ENCODE data around the gene PPP1R1C.

The PPP1R1C gene

GRCh38 chr2:181991171-181991885 lies 5.7 kb downstream of the PPP1R1C start:
- Mint-ChIP-seq H3K4me3 (no peak overlapping the region), H3K27ac (no peak overlapping the region), H3K27me3 (peaks cover 8% of the 10 kb centered on the region), H3K36me3 (no peaks in the 10 kb centered on the region), H3K4me1 (no peaks in the 10 kb centered on the region), H3K9me3 (no peaks in the 10 kb centered on the region)

DNA sequence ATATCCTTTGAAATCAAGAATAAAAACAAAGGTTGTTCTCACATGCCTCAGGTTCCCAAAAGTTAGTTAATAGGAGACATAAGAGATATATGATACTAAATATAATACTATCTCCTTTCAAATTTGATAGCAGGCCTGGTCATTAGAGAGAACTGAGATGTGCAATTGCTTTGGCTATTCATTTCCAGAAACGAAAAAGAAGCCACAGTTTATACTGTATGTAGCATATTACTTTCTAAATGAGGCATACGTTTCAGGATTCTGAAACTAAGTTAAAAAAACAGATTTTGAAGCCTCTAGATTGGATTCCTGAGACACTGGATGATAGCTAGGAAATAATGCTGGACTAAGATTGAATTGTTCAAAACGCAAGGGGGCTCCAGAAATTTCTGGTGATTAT lies 7.1 kb downstream of the PPP1R1C start:
- no peaks in the 10 kb centered on the region for H3K9me3 Mint-ChIP-seq
- peaks cover 8% of the 10 kb centered on the region for H3K27me3 Mint-ChIP-seq
- H3K36me3 Mint-ChIP-seq: no peaks in the 10 kb centered on the region
- no peak overlapping the region for H3K4me3 Mint-ChIP-seq
- H3K4me1 Mint-ChIP-seq: no peaks in the 10 kb centered on the region
- H3K27ac Mint-ChIP-seq: no peak overlapping the region

- H3K27me3 Mint-ChIP-seq: peaks cover 4% of the 10 kb centered on the region
- no peaks in the 10 kb centered on the region for H3K4me1 Mint-ChIP-seq
- no peak overlapping the region for H3K4me3 Mint-ChIP-seq
- no peaks in the 10 kb centered on the region for H3K9me3 Mint-ChIP-seq
- H3K36me3 Mint-ChIP-seq: no peaks in the 10 kb centered on the region
- no peak overlapping the region for H3K27ac Mint-ChIP-seq
Measured at GRCh38 chr2:181995289-181995688, 9.6 kb downstream of the PPP1R1C start.

DNA sequence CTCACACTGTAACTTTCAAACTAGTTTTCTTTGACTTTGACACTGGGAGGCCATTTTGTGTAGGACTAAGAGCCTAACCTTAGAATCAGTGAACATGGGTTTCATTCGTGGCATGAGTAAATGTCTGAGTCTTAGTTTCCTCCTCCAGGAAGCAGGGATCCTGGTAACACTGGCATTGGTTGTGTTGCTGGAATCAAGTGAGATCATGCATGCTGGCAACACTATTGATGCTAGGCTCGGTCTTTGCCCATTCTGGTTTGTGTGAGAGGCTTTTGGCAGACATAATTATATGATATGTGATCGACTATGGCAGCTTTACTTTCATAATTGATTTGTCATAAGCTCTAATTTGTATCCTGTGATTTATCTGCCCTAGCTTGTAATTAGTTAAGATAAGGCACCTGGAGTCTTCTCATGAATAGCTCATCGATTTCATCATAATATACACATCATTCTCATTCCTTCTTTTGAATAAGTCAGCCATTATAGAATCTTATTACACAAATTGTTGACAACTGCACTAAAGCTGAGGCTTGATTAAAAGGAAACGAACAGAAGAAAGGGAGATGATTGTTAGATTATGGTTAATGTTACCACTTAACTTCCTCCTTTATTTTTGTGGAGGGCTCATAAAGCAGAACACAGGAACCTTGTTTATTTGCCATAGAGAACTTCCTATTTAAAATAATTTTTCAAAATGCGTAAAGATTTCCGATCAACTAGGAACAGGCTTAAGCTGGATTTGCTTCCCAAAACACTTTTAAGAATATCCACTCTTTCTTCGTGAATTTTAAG lies 12.6 kb downstream of the PPP1R1C start:
- H3K27ac Mint-ChIP-seq: no peak overlapping the region
- no peaks in the 10 kb centered on the region for H3K36me3 Mint-ChIP-seq
- no peaks in the 10 kb centered on the region for H3K27me3 Mint-ChIP-seq
- no peaks in the 10 kb centered on the region for H3K9me3 Mint-ChIP-seq
- H3K4me3 Mint-ChIP-seq: no peak overlapping the region
- no peaks in the 10 kb centered on the region for H3K4me1 Mint-ChIP-seq

DNA sequence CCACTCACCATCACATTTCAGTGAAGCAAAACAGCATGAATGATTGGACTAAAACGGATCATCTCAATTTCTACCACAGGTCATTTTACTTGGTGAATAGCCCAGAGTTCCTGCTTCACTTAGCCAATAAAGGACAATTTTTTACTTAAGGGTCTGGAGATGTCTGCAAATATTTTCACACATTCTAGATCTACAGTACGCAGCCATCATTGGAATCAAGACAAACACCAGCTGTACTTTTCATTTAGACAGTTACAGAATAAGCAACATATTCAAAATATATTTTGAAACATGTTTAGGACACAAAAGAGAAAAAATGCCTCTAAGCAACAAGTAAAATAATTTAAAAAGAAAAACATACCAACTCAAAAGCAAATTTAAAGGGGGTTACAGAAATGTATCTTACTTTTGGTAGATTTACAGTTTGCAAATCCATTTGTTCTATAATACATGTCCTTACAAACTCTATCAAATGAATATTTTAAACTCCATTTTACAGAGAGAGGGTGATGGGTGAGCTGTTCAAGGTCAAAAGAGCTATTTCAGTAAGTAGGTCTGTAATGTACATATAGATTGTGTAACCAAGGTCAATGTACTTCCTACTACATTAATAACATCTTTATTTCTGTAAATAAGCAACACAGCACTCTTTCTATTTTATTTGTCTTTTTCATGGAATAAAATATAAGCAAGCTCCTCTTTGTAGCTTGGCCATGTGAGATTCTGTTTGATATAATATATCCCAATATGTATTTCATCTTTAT lies 13.4 kb downstream of the PPP1R1C start:
- no peak overlapping the region for H3K27ac Mint-ChIP-seq
- H3K27me3 Mint-ChIP-seq: no peaks in the 10 kb centered on the region
- H3K4me1 Mint-ChIP-seq: no peaks in the 10 kb centered on the region
- no peaks in the 10 kb centered on the region for H3K9me3 Mint-ChIP-seq
- no peak overlapping the region for H3K4me3 Mint-ChIP-seq
- no peaks in the 10 kb centered on the region for H3K36me3 Mint-ChIP-seq

GRCh38 chr2:181999911-182000310 lies 14.3 kb downstream of the PPP1R1C start:
- H3K4me1 Mint-ChIP-seq: no peaks in the 10 kb centered on the region
- no peaks in the 10 kb centered on the region for H3K9me3 Mint-ChIP-seq
- H3K27me3 Mint-ChIP-seq: no peaks in the 10 kb centered on the region
- no peaks in the 10 kb centered on the region for H3K36me3 Mint-ChIP-seq
- no peak overlapping the region for H3K4me3 Mint-ChIP-seq
- H3K27ac Mint-ChIP-seq: no peak overlapping the region

GRCh38 chr2:182004945-182005520 lies 19.4 kb downstream of the PPP1R1C start:
- H3K9me3 Mint-ChIP-seq: peaks cover 5% of the 10 kb centered on the region
- H3K27ac Mint-ChIP-seq: no peak overlapping the region
- H3K4me3 Mint-ChIP-seq: no peak overlapping the region
- no peaks in the 10 kb centered on the region for H3K36me3 Mint-ChIP-seq
- peaks cover 1% of the 10 kb centered on the region for H3K27me3 Mint-ChIP-seq
- H3K4me1 Mint-ChIP-seq: no peaks in the 10 kb centered on the region

GRCh38 chr2:182006595-182007341 lies 21.1 kb downstream of the PPP1R1C start:
- no peaks in the 10 kb centered on the region for H3K36me3 Mint-ChIP-seq
- peaks cover 9% of the 10 kb centered on the region for H3K9me3 Mint-ChIP-seq
- H3K4me1 Mint-ChIP-seq: no peaks in the 10 kb centered on the region
- H3K27ac Mint-ChIP-seq: no peak overlapping the region
- no peak overlapping the region for H3K4me3 Mint-ChIP-seq
- H3K27me3 Mint-ChIP-seq: peaks cover 1% of the 10 kb centered on the region

DNA sequence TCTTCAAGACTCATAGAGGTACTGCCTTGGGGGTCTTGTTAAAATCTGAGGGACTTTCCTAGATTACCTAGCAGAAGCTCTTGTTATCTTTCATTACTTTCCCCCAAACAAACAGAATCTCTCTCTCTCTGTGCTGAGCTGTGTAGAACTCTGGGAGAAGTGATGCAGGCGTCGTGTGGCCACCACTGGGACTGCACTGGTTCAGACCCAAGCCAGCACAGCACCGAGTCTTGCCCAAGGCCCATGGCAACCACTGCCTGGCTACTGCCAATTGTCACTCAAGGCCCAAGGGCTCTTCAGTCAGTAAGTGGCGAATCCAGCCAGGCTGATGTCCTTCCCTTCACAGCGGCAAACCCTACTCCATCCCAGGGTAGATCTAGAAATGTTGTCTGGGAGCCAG lies 28.6 kb downstream of the PPP1R1C start:
- Mint-ChIP-seq H3K36me3 (no peaks in the 10 kb centered on the region), H3K4me3 (no peak overlapping the region), H3K27me3 (peaks cover 6% of the 10 kb centered on the region), H3K27ac (no peak overlapping the region), H3K9me3 (peaks cover 26% of the 10 kb centered on the region), H3K4me1 (no peaks in the 10 kb centered on the region)

DNA sequence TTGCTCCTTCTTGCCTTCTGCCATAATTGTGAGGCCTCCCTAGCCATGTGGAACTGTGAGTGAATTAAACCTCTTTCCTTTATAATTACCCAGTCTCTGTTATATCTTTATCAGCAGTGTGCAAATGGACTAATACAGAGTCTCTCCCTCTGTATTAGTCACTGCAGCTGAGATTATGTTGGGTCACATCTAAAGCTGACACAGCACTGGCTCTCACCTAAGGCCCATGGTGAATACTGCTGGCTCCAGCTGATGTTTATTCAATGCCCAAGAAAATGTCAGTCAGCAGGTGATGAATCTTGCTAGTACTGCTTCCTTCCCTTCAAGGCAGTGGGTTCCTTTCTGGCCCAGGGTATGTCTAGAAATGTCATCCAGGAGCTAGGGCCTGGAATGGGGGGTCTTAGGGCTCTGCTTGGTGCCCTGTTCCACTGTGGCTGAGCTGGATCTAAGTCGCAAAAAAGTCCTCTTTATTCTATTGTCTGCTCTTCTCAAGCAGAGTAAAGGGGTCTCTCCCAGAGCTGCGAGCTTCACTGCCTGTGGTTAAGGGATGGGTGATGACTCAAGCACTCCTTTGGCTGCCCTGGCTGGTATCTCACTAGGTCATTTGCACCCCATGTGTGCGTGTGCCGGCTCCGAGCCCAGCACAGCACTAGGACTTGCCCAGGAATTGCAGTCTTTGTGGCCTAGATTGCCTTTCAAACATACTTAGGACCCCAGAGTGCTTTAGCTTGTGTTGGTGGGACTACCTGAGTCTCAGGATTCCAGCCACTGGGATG lies 29.9 kb downstream of the PPP1R1C start:
- H3K27me3 Mint-ChIP-seq: peaks cover 6% of the 10 kb centered on the region
- H3K4me3 Mint-ChIP-seq: no peak overlapping the region
- peaks cover 26% of the 10 kb centered on the region for H3K9me3 Mint-ChIP-seq
- no peaks in the 10 kb centered on the region for H3K4me1 Mint-ChIP-seq
- no peaks in the 10 kb centered on the region for H3K36me3 Mint-ChIP-seq
- H3K27ac Mint-ChIP-seq: no peak overlapping the region

DNA sequence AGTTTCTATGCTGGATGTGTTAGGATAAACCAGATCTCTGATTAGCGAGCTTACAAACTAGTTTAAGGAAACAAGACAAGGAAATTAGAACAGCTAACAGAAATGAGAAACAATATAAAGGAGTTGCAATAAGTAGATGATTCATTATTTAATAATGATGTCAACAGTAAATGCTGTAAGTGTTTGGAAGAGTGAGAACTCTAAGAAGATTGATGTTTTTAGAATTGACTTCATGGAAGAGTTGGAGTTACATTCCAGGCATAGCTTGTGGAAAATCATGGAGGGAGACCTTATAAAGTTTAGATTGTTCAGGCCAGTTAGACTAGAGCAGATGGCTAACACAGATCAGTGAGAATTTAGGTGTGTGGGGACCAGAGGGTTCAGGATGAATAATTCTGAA lies 32.6 kb downstream of the PPP1R1C start:
- H3K9me3 Mint-ChIP-seq: peaks cover 17% of the 10 kb centered on the region
- H3K4me3 Mint-ChIP-seq: no peak overlapping the region
- H3K27ac Mint-ChIP-seq: no peak overlapping the region
- peaks cover 2% of the 10 kb centered on the region for H3K36me3 Mint-ChIP-seq
- peaks cover 6% of the 10 kb centered on the region for H3K27me3 Mint-ChIP-seq
- H3K4me1 Mint-ChIP-seq: no peaks in the 10 kb centered on the region

DNA sequence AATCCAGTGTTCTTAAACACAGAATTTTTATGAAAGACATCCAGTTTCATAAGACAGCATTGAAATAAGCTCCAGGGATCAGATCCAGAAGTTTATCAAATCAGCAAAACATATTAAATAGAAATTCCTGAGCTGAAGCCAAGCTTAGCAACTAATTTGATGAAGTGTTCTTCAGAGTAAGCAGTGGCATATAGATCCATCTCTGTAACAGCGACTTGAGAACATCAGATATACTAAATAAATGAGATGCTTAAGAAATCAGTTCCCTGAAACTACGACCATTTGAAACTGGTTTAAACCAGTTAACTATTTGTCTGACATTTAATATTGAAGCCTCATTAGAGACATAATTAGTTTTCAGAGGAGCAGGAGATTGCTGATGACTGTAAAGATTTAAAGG lies 34.1 kb downstream of the PPP1R1C start:
- H3K4me1 Mint-ChIP-seq: no peaks in the 10 kb centered on the region
- peaks cover 6% of the 10 kb centered on the region for H3K27me3 Mint-ChIP-seq
- H3K27ac Mint-ChIP-seq: no peak overlapping the region
- no peak overlapping the region for H3K4me3 Mint-ChIP-seq
- peaks cover 14% of the 10 kb centered on the region for H3K9me3 Mint-ChIP-seq
- peaks cover 3% of the 10 kb centered on the region for H3K36me3 Mint-ChIP-seq

DNA sequence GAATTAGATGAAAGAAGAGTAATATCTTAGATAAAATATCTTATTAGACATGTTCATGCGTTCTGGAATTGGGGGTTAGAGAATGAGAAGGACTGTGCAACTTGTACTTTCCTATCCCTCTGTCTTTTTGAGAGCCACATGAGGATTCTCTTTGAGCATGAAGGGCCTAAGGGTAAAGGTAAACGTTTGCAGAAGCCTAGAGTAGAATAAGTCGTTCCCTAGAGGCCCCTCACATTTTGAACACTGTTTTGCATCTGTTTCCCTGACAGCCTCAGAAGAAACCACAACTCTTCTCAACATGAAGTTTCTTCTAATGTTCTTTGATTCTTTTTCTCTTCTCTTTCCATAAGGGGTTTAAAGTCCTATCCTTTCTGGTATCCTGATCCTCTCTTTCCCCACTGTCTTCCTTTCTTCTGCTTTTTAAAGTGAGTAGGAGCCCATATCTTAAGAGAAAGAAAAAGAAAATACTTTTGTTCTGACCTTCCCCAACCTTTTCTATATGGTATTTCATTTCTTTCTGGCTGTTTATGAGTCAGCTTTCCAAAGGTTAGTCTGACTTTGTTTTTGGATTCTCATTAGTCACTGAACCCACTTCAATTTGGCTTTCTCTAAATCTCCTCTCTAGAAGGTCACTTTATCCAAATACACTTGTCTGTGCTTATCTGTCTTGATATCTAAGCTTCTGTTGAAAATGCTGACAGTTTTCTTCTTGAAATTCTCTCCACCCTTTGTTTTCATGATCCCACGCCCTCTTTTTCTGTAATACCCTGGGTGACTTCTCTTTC lies 34.8 kb downstream of the PPP1R1C start:
- H3K9me3 Mint-ChIP-seq: peaks cover 14% of the 10 kb centered on the region
- no peak overlapping the region for H3K27ac Mint-ChIP-seq
- H3K27me3 Mint-ChIP-seq: peaks cover 6% of the 10 kb centered on the region
- no peak overlapping the region for H3K4me3 Mint-ChIP-seq
- H3K36me3 Mint-ChIP-seq: peaks cover 3% of the 10 kb centered on the region
- H3K4me1 Mint-ChIP-seq: no peaks in the 10 kb centered on the region

GRCh38 chr2:182023235-182023634 lies 37.6 kb downstream of the PPP1R1C start:
- no peak overlapping the region for H3K27ac Mint-ChIP-seq
- H3K4me3 Mint-ChIP-seq: no peak overlapping the region
- peaks cover 14% of the 10 kb centered on the region for H3K9me3 Mint-ChIP-seq

More at GRCh38 chr2:182023235-182023634, 37.6 kb downstream of the PPP1R1C start:
- Mint-ChIP-seq H3K36me3 (peaks cover 3% of the 10 kb centered on the region), H3K27me3 (peaks cover 3% of the 10 kb centered on the region), H3K4me1 (no peaks in the 10 kb centered on the region)
